Stimulated activated CD8-positive, alpha-beta memory T cell treated with anti-CD3 and anti-CD28 coated beads, Interleukin-2, amount 100 ng/mL, for 1 hour (primary cell): ENCODE results near the gene DPEP2.
"Not testable (repeated sequence)": the region's sequence is repeated elsewhere in the genome, so short reads cannot be mapped to it uniquely, and the experiment has no call there.

Experiments used
- DNase-seq, 2 donors: peaks; one replicate each; pipeline ENCODE4 v3.0.0-alpha.2; 2020; ENCODE audit warnings: low read depth in 2 of 2

The DPEP2 gene

GRCh38 chr16:67998779-67999688 lies at the start of gene DPEP2:
TSS of gene DPEP2 (minus strand) at chr16:67999484. CDS start at chr16:67993212, 6,272 bp downstream.
- DNase-seq, result not testable (repeated sequence)

GRCh38 chr16:68047987-68048386 lies 48.7 kb upstream of the DPEP2 start:
- DNase-seq, result no peak

- DNase-seq, result no peak
Observed at GRCh38 chr16:68046106-68046505, 46.8 kb upstream of the DPEP2 start.

GRCh38 chr16:68041783-68042182 lies 42.5 kb upstream of the DPEP2 start:
- DNase-seq, result no peak

- DNase-seq, result peak; percentile 83 to 84
Observed at GRCh38 chr16:68040506-68041288, 41.4 kb upstream of the DPEP2 start.

- DNase-seq, result no peak
Observed at GRCh38 chr16:68037841-68038597, 38.7 kb upstream of the DPEP2 start.

- DNase-seq, result no peak
Observed at GRCh38 chr16:68035227-68035626, 35.9 kb upstream of the DPEP2 start.

GRCh38 chr16:68033101-68033500 lies 33.8 kb upstream of the DPEP2 start:
- DNase-seq, result no peak

- no peak for DNase-seq
Observed at GRCh38 chr16:68031951-68032350, 32.7 kb upstream of the DPEP2 start.

GRCh38 chr16:68030108-68030507 lies 30.8 kb upstream of the DPEP2 start:
- not testable (repeated sequence) for DNase-seq

GRCh38 chr16:68028996-68029395 lies 29.7 kb upstream of the DPEP2 start:
- no peak for DNase-seq

- DNase-seq, result peak; percentile 88 to 95
Observed at GRCh38 chr16:68022728-68023537, 23.6 kb upstream of the DPEP2 start, which contains the start of the genes DDX28 and DUS2. TSS of gene DDX28 (minus strand) at chr16:68023232. CDS start at chr16:68023202, 30 bp downstream. TSS of gene DUS2 (plus strand) at chr16:68023284. CDS start at chr16:68038024, 14,740 bp downstream.

GRCh38 chr16:68022278-68022727 lies 23.0 kb upstream of the DPEP2 start:
- no peak for DNase-seq

GRCh38 chr16:68021490-68021889 lies 22.2 kb upstream of the DPEP2 start:
- DNase-seq, result no peak

- DNase-seq, result no peak
Observed at GRCh38 chr16:68019167-68019680, 19.9 kb upstream of the DPEP2 start.

GRCh38 chr16:68015681-68016080 lies 16.4 kb upstream of the DPEP2 start, which contains the start of gene DPEP2NB:
TSS of gene DPEP2NB (minus strand) at chr16:68015911. CDS start at chr16:68015770, 141 bp downstream.
- no peak for DNase-seq

- no peak for DNase-seq
Observed at GRCh38 chr16:68013440-68013839, 14.2 kb upstream of the DPEP2 start.

GRCh38 chr16:68009872-68010271 lies 10.6 kb upstream of the DPEP2 start:
- not testable (repeated sequence) for DNase-seq

- no peak for DNase-seq
Observed at GRCh38 chr16:68009157-68009735, 10.0 kb upstream of the DPEP2 start.

- no peak for DNase-seq
Observed at GRCh38 chr16:68005786-68006286, 6.6 kb upstream of the DPEP2 start.
